Measurements from ENCODE around the gene NCR1.
"Not testable (repeated sequence)": the region's sequence is repeated elsewhere in the genome, so short reads cannot be mapped to it uniquely, and the experiment has no call there.

NCR1 gene, protein sequence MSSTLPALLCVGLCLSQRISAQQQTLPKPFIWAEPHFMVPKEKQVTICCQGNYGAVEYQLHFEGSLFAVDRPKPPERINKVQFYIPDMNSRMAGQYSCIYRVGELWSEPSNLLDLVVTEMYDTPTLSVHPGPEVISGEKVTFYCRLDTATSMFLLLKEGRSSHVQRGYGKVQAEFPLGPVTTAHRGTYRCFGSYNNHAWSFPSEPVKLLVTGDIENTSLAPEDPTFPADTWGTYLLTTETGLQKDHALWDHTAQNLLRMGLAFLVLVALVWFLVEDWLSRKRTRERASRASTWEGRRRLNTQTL

DNA sequence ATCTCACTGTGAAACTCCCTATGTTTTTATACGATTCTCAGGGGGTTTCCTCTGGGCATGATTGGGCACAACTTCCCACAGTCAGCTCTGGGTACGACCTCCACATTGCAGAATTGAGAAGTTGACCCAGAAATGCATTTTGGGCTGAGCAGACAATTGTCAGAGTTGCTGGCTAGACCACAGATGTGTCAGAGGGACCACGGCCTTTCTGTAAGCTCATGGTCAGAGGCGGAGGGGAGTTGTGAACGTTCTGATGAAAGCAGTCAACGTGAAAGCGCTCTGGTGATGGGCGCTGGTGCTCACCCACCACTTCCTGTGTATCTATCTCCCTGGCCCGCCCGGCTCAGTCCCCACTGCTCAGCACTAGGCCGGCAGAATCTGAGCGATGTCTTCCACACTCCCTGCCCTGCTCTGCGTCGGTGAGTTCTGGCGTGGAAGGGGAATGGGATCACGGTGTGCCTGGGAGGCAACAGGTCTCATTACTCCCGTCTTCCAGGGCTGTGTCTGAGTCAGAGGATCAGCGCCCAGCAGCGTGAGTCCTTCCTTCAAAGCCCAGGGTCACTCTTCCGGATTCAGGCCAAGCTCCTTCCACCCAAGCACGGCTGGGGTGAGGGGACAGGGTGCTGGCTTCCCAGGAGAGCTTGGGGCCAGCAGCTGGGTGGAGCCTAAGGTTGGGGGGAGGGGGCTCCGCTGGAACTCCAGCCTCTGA lies at the start of gene NCR1:
Gene NCR1 (plus strand): TSS at position 346 of the 709 bp plus-strand sequence. CDS start 40 bp downstream, at position 386.
- Histone ChIP-seq H3K9ac (ENCODE audit: low read depth in 1 of 2, low read length in 2 of 2) (no peak within 1 kb of the TSS), H3K27me3 (ENCODE audit: control insufficient read depth in 2 of 2, insufficient read depth in 2 of 2, low read length in 2 of 2) (no peaks in the 10 kb centered on the region), H3K4me1 (ENCODE audit: control insufficient read depth in 2 of 2, insufficient read depth in 2 of 2, low read length in 2 of 2) (no peaks in the 10 kb centered on the region), H3K36me3 (ENCODE audit: control insufficient read depth in 2 of 2, insufficient read depth in 2 of 2, low read length in 2 of 2) (no peaks in the 10 kb centered on the region), H3K4me3 (ENCODE audit: low read length in 2 of 2) (peak within 1 kb of the TSS in 1 of 2 donors; percentile 3), H3K27ac (ENCODE audit: low read depth in 2 of 2, low read length in 2 of 2) (peak within 1 kb of the TSS in 1 of 2 donors; percentile 23), H3K9me3 (ENCODE audit: control insufficient read depth in 2 of 2, low read length in 2 of 2) (no peaks in the 10 kb centered on the region)

DNA sequence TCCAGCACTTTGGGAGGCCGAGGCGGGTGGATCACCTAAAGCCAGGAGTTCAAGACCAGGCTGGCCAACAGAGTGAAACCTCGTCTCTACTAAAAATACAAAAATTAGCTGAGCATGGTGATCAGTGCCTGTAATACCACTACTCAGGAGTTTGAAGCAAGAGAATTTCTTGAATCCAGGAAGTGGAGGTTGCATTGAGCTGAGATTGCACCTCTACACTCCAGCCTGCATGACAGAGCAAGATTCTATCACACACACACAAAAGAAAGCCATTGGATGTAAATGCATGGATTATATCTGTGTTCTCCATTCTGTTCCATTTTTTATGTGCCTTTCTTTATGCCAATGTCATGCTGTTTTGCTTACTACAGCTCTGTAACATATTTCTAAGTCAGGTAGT lies 47.5 kb upstream of the NCR1 start:
- H3K9me3 ChIP-seq (ENCODE audit: control insufficient read depth in 2 of 2, low read length in 2 of 2); H3K4me1 ChIP-seq (ENCODE audit: control insufficient read depth in 2 of 2, insufficient read depth in 2 of 2, low read length in 2 of 2); H3K27ac ChIP-seq (ENCODE audit: low read depth in 2 of 2, low read length in 2 of 2); H3K36me3 ChIP-seq (ENCODE audit: control insufficient read depth in 2 of 2, insufficient read depth in 2 of 2, low read length in 2 of 2); H3K9ac ChIP-seq (ENCODE audit: low read depth in 1 of 2, low read length in 2 of 2); H3K4me3 ChIP-seq (ENCODE audit: low read length in 2 of 2); H3K27me3 ChIP-seq (ENCODE audit: control insufficient read depth in 2 of 2, insufficient read depth in 2 of 2, low read length in 2 of 2): not testable (repeated sequence)

DNA sequence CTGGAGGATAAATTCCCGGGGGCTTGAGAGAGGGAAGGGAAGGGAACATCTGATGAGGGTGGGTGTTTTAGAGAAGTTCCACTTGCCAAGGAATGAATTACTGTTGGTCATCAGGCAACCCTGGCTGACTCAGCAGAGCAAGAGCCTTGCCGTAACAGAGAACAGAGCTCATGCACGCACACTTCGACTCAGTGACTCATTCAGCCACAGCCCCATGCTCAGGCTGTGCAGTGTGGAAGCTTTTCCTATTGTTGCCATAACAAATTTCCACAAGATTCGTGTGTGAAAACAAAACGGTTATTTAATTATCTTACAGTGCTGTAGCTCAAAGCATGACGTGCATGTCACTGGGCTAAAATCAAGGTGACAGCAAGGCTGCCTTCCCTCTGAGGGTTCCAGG lies 46.5 kb upstream of the NCR1 start:
- not testable (repeated sequence) for H3K9me3 ChIP-seq (ENCODE audit: control insufficient read depth in 2 of 2, low read length in 2 of 2); H3K36me3 ChIP-seq (ENCODE audit: control insufficient read depth in 2 of 2, insufficient read depth in 2 of 2, low read length in 2 of 2); H3K9ac ChIP-seq (ENCODE audit: low read depth in 1 of 2, low read length in 2 of 2); H3K4me1 ChIP-seq (ENCODE audit: control insufficient read depth in 2 of 2, insufficient read depth in 2 of 2, low read length in 2 of 2); H3K27me3 ChIP-seq (ENCODE audit: control insufficient read depth in 2 of 2, insufficient read depth in 2 of 2, low read length in 2 of 2); H3K27ac ChIP-seq (ENCODE audit: low read depth in 2 of 2, low read length in 2 of 2); H3K4me3 ChIP-seq (ENCODE audit: low read length in 2 of 2)

DNA sequence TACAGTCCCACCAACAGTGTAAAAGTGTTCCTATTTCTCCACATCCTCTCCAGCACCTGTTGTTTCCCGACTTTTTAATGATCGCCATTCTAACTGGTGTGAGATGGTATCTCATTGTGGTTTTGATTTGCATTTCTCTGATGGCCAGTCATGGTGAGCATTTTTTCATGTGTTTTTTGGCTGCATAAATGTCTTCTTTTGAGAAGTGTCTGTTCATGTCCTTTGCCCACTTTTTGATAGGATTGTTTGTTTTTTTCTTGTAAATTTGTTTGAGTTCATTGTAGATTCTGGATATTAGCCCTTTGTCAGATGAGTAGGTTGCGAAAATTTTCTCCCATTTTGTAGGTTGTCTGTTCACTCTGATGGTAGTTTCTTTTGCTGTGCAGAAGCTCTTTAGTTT lies 42.5 kb upstream of the NCR1 start:
- H3K36me3 ChIP-seq (ENCODE audit: control insufficient read depth in 2 of 2, insufficient read depth in 2 of 2, low read length in 2 of 2); H3K9me3 ChIP-seq (ENCODE audit: control insufficient read depth in 2 of 2, low read length in 2 of 2); H3K27me3 ChIP-seq (ENCODE audit: control insufficient read depth in 2 of 2, insufficient read depth in 2 of 2, low read length in 2 of 2); H3K4me1 ChIP-seq (ENCODE audit: control insufficient read depth in 2 of 2, insufficient read depth in 2 of 2, low read length in 2 of 2); H3K27ac ChIP-seq (ENCODE audit: low read depth in 2 of 2, low read length in 2 of 2); H3K4me3 ChIP-seq (ENCODE audit: low read length in 2 of 2); H3K9ac ChIP-seq (ENCODE audit: low read depth in 1 of 2, low read length in 2 of 2): not testable (repeated sequence)

DNA sequence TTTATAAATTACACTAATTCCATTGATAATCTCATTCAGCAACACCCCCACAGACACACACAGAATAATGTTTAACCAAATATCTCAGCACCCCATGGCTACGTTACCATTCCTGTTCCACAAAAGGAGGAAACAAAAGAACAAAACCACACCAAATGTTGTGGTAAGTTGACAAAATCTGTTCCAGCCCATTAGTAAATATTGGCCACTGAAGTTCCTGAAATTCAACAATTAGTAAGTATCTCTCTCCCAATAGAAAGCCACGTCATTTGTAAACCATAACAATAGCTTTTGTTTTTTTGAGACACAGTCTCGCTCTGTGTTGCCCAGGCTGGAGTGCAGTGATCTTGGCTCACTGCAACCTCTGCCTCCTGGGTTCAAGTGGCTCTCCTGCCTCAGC lies 34.3 kb upstream of the NCR1 start:
- Histone ChIP-seq H3K36me3 (ENCODE audit: control insufficient read depth in 2 of 2, insufficient read depth in 2 of 2, low read length in 2 of 2) (no peaks in the 10 kb centered on the region), H3K4me1 (ENCODE audit: control insufficient read depth in 2 of 2, insufficient read depth in 2 of 2, low read length in 2 of 2) (no peaks in the 10 kb centered on the region), H3K27ac (ENCODE audit: low read depth in 2 of 2, low read length in 2 of 2) (no peak overlapping the region), H3K4me3 (ENCODE audit: low read length in 2 of 2) (no peak overlapping the region), H3K9ac (ENCODE audit: low read depth in 1 of 2, low read length in 2 of 2) (no peak overlapping the region), H3K9me3 (ENCODE audit: control insufficient read depth in 2 of 2, low read length in 2 of 2) (no peaks in the 10 kb centered on the region), H3K27me3 (ENCODE audit: control insufficient read depth in 2 of 2, insufficient read depth in 2 of 2, low read length in 2 of 2) (no peaks in the 10 kb centered on the region)

DNA sequence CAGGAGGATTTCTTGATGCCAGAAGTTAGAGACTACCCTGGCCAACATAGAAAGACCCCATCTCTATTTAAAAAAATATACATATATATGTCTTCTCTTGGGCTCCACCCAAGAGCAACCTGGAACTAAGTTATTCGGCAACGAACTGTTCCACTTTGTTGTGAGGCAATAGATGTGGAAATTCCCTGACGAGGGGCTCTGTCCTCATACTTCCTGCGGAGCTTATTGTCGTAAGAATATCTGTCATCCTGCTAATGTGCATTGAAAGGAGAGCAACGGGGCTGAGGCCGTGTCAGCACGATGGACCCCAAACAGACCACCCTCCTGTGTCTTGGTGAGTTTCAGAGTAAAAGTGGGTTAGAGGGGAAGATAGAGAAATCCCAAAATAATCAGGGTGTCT lies 32.0 kb upstream of the NCR1 start, which contains the start of gene FCAR:
Gene FCAR (plus strand): TSS at position 246 of the 400 bp plus-strand sequence. CDS start 55 bp downstream, at position 301.
- Histone ChIP-seq H3K9ac (ENCODE audit: low read depth in 1 of 2, low read length in 2 of 2) (no peak within 1 kb of the TSS), H3K4me1 (ENCODE audit: control insufficient read depth in 2 of 2, insufficient read depth in 2 of 2, low read length in 2 of 2) (no peaks in the 10 kb centered on the region), H3K27ac (ENCODE audit: low read depth in 2 of 2, low read length in 2 of 2) (no peak within 1 kb of the TSS), H3K9me3 (ENCODE audit: control insufficient read depth in 2 of 2, low read length in 2 of 2) (no peaks in the 10 kb centered on the region), H3K36me3 (ENCODE audit: control insufficient read depth in 2 of 2, insufficient read depth in 2 of 2, low read length in 2 of 2) (no peaks in the 10 kb centered on the region), H3K4me3 (ENCODE audit: low read length in 2 of 2) (no peak within 1 kb of the TSS), H3K27me3 (ENCODE audit: control insufficient read depth in 2 of 2, insufficient read depth in 2 of 2, low read length in 2 of 2) (no peaks in the 10 kb centered on the region)

DNA sequence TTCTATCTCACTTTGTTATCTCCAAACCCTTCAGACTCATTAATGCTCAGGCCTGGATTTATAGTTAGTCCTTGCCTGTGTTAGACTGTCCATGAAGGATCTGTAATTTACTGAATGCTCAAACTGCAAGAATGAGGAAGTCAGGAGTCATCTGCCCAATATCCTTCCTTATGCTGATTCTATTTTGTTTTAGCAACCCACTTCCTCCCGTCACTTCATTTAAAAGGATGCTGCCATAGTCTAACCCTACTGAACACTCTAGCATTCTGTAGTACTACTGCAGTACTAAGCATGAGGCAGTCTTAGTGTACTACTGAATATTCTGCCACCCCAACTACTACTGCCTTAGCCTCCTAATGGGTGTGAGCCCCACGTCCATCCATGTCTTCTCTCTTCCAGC lies 30.4 kb upstream of the NCR1 start:
- H3K4me1 ChIP-seq (ENCODE audit: control insufficient read depth in 2 of 2, insufficient read depth in 2 of 2, low read length in 2 of 2): no peaks in the 10 kb centered on the region
- no peak overlapping the region for H3K9ac ChIP-seq (ENCODE audit: low read depth in 1 of 2, low read length in 2 of 2)
- no peaks in the 10 kb centered on the region for H3K27me3 ChIP-seq (ENCODE audit: control insufficient read depth in 2 of 2, insufficient read depth in 2 of 2, low read length in 2 of 2)
- H3K36me3 ChIP-seq (ENCODE audit: control insufficient read depth in 2 of 2, insufficient read depth in 2 of 2, low read length in 2 of 2): no peaks in the 10 kb centered on the region
- no peaks in the 10 kb centered on the region for H3K9me3 ChIP-seq (ENCODE audit: control insufficient read depth in 2 of 2, low read length in 2 of 2)
- no peak overlapping the region for H3K4me3 ChIP-seq (ENCODE audit: low read length in 2 of 2)
- H3K27ac ChIP-seq (ENCODE audit: low read depth in 2 of 2, low read length in 2 of 2): no peak overlapping the region

DNA sequence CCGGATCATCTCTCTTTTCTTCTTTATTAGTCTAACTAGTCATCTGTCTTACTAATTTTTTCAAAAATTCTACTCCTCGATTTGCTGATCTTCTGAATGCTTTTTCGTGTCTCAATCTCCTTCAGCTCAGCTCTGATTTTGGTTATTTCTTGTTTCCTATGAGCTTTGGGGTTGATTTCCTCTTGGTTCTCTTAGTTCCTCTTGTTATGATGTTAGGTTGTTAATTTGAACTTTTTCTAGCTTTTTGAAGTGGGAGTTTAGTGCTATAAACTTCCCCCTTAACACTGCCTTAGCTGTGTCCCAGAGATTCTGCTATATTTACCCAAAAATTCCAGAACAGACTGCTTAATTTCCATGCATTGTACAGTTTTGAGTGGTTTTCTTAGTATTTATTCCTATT lies 28.5 kb upstream of the NCR1 start:
- H3K4me3 ChIP-seq (ENCODE audit: low read length in 2 of 2): no peak overlapping the region
- H3K9ac ChIP-seq (ENCODE audit: low read depth in 1 of 2, low read length in 2 of 2): no peak overlapping the region

DNA sequence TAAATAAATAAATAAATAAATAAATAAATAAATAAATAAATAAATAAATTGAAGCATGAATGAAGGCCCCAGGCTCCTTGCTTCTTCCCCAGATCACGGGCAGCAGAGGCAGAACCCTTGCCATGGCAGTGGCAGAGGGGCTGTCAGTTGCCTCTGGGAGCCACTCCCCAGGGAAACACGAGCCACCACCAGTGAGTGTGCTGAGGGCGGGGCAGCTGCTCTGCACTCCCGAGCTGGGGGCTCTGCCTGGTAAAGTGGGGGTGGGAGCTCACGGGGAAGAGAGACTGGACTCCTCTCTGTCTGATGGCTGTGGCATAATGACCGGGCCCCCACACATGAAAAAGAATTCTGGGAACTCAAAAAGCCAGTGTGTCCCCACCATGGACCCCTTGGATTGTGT lies 24.1 kb upstream of the NCR1 start:
- Histone ChIP-seq H3K4me1 (ENCODE audit: control insufficient read depth in 2 of 2, insufficient read depth in 2 of 2, low read length in 2 of 2) (no peaks in the 10 kb centered on the region), H3K27ac (ENCODE audit: low read depth in 2 of 2, low read length in 2 of 2) (no peak overlapping the region)

More for the DNA sequence above, 28.5 kb upstream of the NCR1 start:
- H3K27me3 ChIP-seq (ENCODE audit: control insufficient read depth in 2 of 2, insufficient read depth in 2 of 2, low read length in 2 of 2): no peaks in the 10 kb centered on the region
- no peaks in the 10 kb centered on the region for H3K9me3 ChIP-seq (ENCODE audit: control insufficient read depth in 2 of 2, low read length in 2 of 2)
- no peak overlapping the region for H3K27ac ChIP-seq (ENCODE audit: low read depth in 2 of 2, low read length in 2 of 2)
- no peaks in the 10 kb centered on the region for H3K4me1 ChIP-seq (ENCODE audit: control insufficient read depth in 2 of 2, insufficient read depth in 2 of 2, low read length in 2 of 2)
- no peaks in the 10 kb centered on the region for H3K36me3 ChIP-seq (ENCODE audit: control insufficient read depth in 2 of 2, insufficient read depth in 2 of 2, low read length in 2 of 2)

DNA sequence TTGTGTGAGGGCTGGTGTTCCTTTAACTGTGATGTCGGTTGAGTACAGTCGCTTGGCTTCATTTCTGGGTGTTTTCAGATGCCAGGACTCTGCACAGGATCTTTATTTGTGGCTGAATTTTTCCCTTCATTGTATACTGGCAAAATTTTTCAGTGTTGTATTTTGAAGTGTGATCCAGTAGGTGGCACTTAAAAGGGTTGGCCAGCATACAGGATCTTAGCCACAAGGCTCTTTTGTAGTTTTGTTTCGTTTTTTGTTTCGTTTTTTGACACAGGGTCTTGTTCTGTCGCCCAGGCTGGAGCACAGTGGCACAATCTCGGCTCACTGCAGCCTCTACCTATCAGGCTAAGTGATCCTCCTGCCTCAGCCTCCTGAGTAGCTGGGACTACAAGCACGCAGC lies 23.2 kb upstream of the NCR1 start:
- no peak overlapping the region for H3K27ac ChIP-seq (ENCODE audit: low read depth in 2 of 2, low read length in 2 of 2)
- H3K9ac ChIP-seq (ENCODE audit: low read depth in 1 of 2, low read length in 2 of 2): no peak overlapping the region
- no peaks in the 10 kb centered on the region for H3K27me3 ChIP-seq (ENCODE audit: control insufficient read depth in 2 of 2, insufficient read depth in 2 of 2, low read length in 2 of 2)
- H3K36me3 ChIP-seq (ENCODE audit: control insufficient read depth in 2 of 2, insufficient read depth in 2 of 2, low read length in 2 of 2): no peaks in the 10 kb centered on the region
- H3K9me3 ChIP-seq (ENCODE audit: control insufficient read depth in 2 of 2, low read length in 2 of 2): no peaks in the 10 kb centered on the region
- no peak overlapping the region for H3K4me3 ChIP-seq (ENCODE audit: low read length in 2 of 2)
- H3K4me1 ChIP-seq (ENCODE audit: control insufficient read depth in 2 of 2, insufficient read depth in 2 of 2, low read length in 2 of 2): no peaks in the 10 kb centered on the region

More for the DNA sequence above, 24.1 kb upstream of the NCR1 start:
- no peak overlapping the region for H3K4me3 ChIP-seq (ENCODE audit: low read length in 2 of 2)
- H3K9me3 ChIP-seq (ENCODE audit: control insufficient read depth in 2 of 2, low read length in 2 of 2): no peaks in the 10 kb centered on the region
- H3K36me3 ChIP-seq (ENCODE audit: control insufficient read depth in 2 of 2, insufficient read depth in 2 of 2, low read length in 2 of 2): no peaks in the 10 kb centered on the region
- H3K27me3 ChIP-seq (ENCODE audit: control insufficient read depth in 2 of 2, insufficient read depth in 2 of 2, low read length in 2 of 2): no peaks in the 10 kb centered on the region
- H3K9ac ChIP-seq (ENCODE audit: low read depth in 1 of 2, low read length in 2 of 2): no peak overlapping the region

Measured in mucosa of rectum (tissue), 2 donors.